ENCODE results near the gene PMEPA1.

Gene PMEPA1

DNA sequence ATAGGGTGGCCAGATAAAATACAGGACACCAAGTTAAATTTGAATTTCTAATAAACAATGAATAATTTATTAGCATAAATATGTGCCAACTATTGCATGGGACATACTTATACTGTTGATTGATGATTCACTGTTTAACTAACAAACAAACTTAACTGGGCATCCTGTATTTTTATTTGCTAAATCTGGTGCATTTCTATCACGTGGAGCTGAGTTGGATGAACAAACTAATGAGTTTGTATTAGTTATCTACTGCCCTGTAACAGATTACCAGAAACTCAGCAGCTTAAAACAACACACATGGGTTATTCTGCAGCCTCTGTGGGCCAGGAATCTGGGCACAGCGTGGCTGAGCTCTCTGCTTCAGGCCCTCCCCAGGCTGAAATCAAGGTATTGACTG lies 28.2 kb upstream of the PMEPA1 start:
- Histone ChIP-seq H3K4me2 (ENCODE audit: low read length) (no peak overlapping the region), H3K27ac (ENCODE audit: low read depth, low read length) (no peak overlapping the region), H3F3A (ENCODE audit: control insufficient read depth, insufficient read depth) (no peaks in the 10 kb centered on the region), H3K4me3 (ENCODE audit: low read length) (no peak overlapping the region), H3K4me1 (ENCODE audit: control insufficient read depth, low read length) (no peaks in the 10 kb centered on the region), H3K36me3 (ENCODE audit: control insufficient read depth, low read length) (no peaks in the 10 kb centered on the region), H3K9me2 (replicated peaks; ENCODE audit: control insufficient read depth, low read length) (no peaks in the 10 kb centered on the region), H3K79me2 (ENCODE audit: control insufficient read depth, low read length) (no peaks in the 10 kb centered on the region), H3K27me3 (ENCODE audit: control insufficient read depth, low read length) (peaks cover 15% of the 10 kb centered on the region), H3K9me3 (ENCODE audit: control insufficient read depth, insufficient read depth, low read length) (no peaks in the 10 kb centered on the region), H4K20me1 (ENCODE audit: control insufficient read depth, insufficient read depth, low read depth, low read length) (no peaks in the 10 kb centered on the region)
- no peak for TF ChIP-seq EZH2phosphoT487 (IDR thresholded peaks at IDR 0.05; ENCODE audit: borderline replicate concordance, low read length)
- TF ChIP-seq CTCF (IDR thresholded peaks at IDR 0.05; ENCODE audit: low read depth, low read length, poor library complexity, severe bottlenecking), result no peak

DNA sequence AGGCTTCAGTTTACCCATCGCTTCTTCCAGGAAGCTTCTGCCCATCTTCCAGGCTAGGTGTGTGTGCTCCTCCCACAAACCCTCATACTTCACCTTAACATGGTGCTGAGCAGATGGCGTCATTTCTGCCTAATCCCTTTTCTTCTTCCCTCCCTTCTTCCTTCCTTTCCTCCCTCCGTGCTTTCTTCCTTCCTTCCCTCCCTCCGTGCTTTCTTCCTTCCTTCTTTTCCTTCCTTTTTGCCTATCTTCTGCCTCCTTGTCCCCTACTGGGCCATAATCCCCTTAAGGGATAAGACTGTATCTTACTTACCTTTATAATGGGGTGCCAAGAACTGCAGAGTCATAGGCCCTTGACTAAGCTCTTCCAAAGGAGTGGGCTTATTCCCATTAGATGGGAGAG lies 27.5 kb upstream of the PMEPA1 start:
- no peaks in the 10 kb centered on the region for H3K36me3 ChIP-seq (ENCODE audit: control insufficient read depth, low read length)
- no peaks in the 10 kb centered on the region for H3K9me2 ChIP-seq (replicated peaks; ENCODE audit: control insufficient read depth, low read length)
- H3K4me1 ChIP-seq (ENCODE audit: control insufficient read depth, low read length), result no peaks in the 10 kb centered on the region
- TF ChIP-seq EZH2phosphoT487 (IDR thresholded peaks at IDR 0.05; ENCODE audit: borderline replicate concordance, low read length) (no peak), CTCF (IDR thresholded peaks at IDR 0.05; ENCODE audit: low read depth, low read length, poor library complexity, severe bottlenecking) (no peak)
- H3K27me3 ChIP-seq (ENCODE audit: control insufficient read depth, low read length), result peaks cover 18% of the 10 kb centered on the region
- H4K20me1 ChIP-seq (ENCODE audit: control insufficient read depth, insufficient read depth, low read depth, low read length), result no peaks in the 10 kb centered on the region
- H3K9me3 ChIP-seq (ENCODE audit: control insufficient read depth, insufficient read depth, low read length), result no peaks in the 10 kb centered on the region
- no peaks in the 10 kb centered on the region for H3F3A ChIP-seq (ENCODE audit: control insufficient read depth, insufficient read depth)
- no peak overlapping the region for H3K27ac ChIP-seq (ENCODE audit: low read depth, low read length)
- no peak overlapping the region for H3K4me3 ChIP-seq (ENCODE audit: low read length)
- H3K79me2 ChIP-seq (ENCODE audit: control insufficient read depth, low read length), result no peaks in the 10 kb centered on the region
- H3K4me2 ChIP-seq (ENCODE audit: low read length), result no peak overlapping the region

DNA sequence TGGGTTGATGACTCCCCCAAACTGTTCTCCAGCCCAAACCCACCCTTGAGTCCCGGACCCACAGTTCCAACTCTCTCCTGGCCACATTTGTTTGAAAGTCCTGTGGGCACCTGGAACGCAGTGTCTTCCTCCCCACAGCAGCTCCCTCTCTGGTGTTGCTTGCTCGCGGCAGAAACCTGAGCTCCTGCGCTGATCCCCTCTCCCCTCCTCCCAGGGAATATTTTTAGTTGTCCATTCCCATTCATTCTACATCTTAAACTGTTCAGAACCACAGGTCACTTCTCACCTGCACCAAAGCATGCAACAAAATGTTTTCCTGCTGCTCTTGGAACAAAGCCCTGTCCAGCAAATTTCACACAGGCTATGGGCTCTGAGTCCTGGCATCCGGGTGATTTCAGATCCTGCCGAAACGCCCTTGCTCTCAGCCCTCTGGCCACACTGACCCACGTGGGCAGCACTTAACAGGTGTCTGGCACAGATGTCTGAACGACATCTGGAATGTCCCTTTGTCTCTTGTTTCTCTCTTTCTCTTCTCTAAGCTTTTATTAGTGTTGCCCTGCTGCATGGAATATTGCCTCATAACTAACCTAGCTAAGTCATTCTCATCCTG lies 27.0 kb upstream of the PMEPA1 start:
- Histone ChIP-seq H3K27me3 (ENCODE audit: control insufficient read depth, low read length) (peaks cover 18% of the 10 kb centered on the region), H3K4me3 (ENCODE audit: low read length) (no peak overlapping the region), H3K4me2 (ENCODE audit: low read length) (no peak overlapping the region), H3K27ac (ENCODE audit: low read depth, low read length) (no peak overlapping the region), H3K9me3 (ENCODE audit: control insufficient read depth, insufficient read depth, low read length) (no peaks in the 10 kb centered on the region), H3K9me2 (replicated peaks; ENCODE audit: control insufficient read depth, low read length) (no peaks in the 10 kb centered on the region), H3K36me3 (ENCODE audit: control insufficient read depth, low read length) (no peaks in the 10 kb centered on the region), H3F3A (ENCODE audit: control insufficient read depth, insufficient read depth) (no peaks in the 10 kb centered on the region), H3K79me2 (ENCODE audit: control insufficient read depth, low read length) (no peaks in the 10 kb centered on the region), H3K4me1 (ENCODE audit: control insufficient read depth, low read length) (no peaks in the 10 kb centered on the region), H4K20me1 (ENCODE audit: control insufficient read depth, insufficient read depth, low read depth, low read length) (no peaks in the 10 kb centered on the region)
- TF ChIP-seq EZH2phosphoT487 (IDR thresholded peaks at IDR 0.05; ENCODE audit: borderline replicate concordance, low read length) (no peak), CTCF (IDR thresholded peaks at IDR 0.05; ENCODE audit: low read depth, low read length, poor library complexity, severe bottlenecking) (no peak)
